22Rv1 (cell line): ENCODE results near the gene RNPEPL1.
"Not testable (repeated sequence)": the region's sequence is repeated elsewhere in the genome, so short reads cannot be mapped to it uniquely, and the experiment has no call there.

ENCODE experiments used
- H3K27ac ChIP-seq: fragments of 450-650 bp; 2 replicates; pipeline ENCODE4 v1.5.1; 2017
- CTCF ChIP-seq: fragments of 450-650 bp; IDR thresholded peaks from 2 replicates; pipeline ENCODE4 v1.5.1; 2017; ENCODE audit warnings: mild to moderate bottlenecking
- ZFX ChIP-seq: fragments of 450-650 bp; IDR thresholded peaks from 2 replicates; pipeline ENCODE4 v1.6.1; 2017; ENCODE audit warnings: antibody characterized with exemption, borderline replicate concordance

RNPEPL1 gene

GRCh38 chr2:240611601-240612210, 43.4 kb downstream of the RNPEPL1 start:
- no peak overlapping the region for H3K27ac ChIP-seq
- TF ChIP-seq CTCF = no peak
- no peak for TF ChIP-seq ZFX

GRCh38 chr2:240613781-240614180, 45.5 kb downstream of the RNPEPL1 start:
- H3K27ac ChIP-seq = no peak overlapping the region
- no peak for TF ChIP-seq ZFX
- TF ChIP-seq CTCF = no peak

GRCh38 chr2:240614391-240614790, 46.1 kb downstream of the RNPEPL1 start:
- no peak for TF ChIP-seq CTCF
- no peak for TF ChIP-seq ZFX
- H3K27ac ChIP-seq = no peak overlapping the region

- no peak overlapping the region for H3K27ac ChIP-seq
- TF ChIP-seq CTCF (no peak), ZFX (no peak)
Observed at GRCh38 chr2:240615396-240615795, 47.1 kb downstream of the RNPEPL1 start.

GRCh38 chr2:240615820-240616547, 47.7 kb downstream of the RNPEPL1 start:
- H3K27ac ChIP-seq = no peak overlapping the region
- TF ChIP-seq ZFX (no peak), CTCF (no peak)

- H3K27ac ChIP-seq = not testable (repeated sequence)
Observed at GRCh38 chr2:240616860-240617666, 48.8 kb downstream of the RNPEPL1 start.

- TF ChIP-seq ZFX = no peak
- TF ChIP-seq CTCF = no peak
Observed at GRCh38 chr2:240618776-240619175, 50.5 kb downstream of the RNPEPL1 start.

More at GRCh38 chr2:240618776-240619175, 50.5 kb downstream of the RNPEPL1 start:
- H3K27ac ChIP-seq = no peak overlapping the region
